MG63 (cell line): ENCODE measurements around the gene AREG. TPM values are rescaled to one million over a fixed set of nuclear protein-coding genes. Genes with fewer than 3 reads are reported as not detected.
A peak's percentile ranks its signal among the peaks of the same experiment; 100 is the strongest.
"Not testable (repeated sequence)": the region's sequence is repeated elsewhere in the genome, so short reads cannot be mapped to it uniquely, and the experiment has no call there.

Experiments
- DNase-seq: peaks from one replicate; pipeline ENCODE4 v3.0.0-alpha.2; 2020
- H3K27me3 ChIP-seq: fragments of 250-450 bp; sonication (Bioruptor Pico); 2 replicates; pipeline ENCODE4 v1.5.1; 2020; ENCODE audit warnings: mild to moderate bottlenecking, moderate library complexity
- H3K36me3 ChIP-seq: fragments of 250-450 bp; sonication (Bioruptor Pico); 2 replicates; pipeline ENCODE4 v1.5.1; 2020; ENCODE audit warnings: mild to moderate bottlenecking, moderate library complexity
- H3K4me3 ChIP-seq: fragments of 250-450 bp; sonication (Bioruptor Pico); 2 replicates; pipeline ENCODE4 v1.5.1; 2020; ENCODE audit warnings: mild to moderate bottlenecking, moderate library complexity
- H3K9me3 ChIP-seq: fragments of 250-450 bp; sonication (Bioruptor Pico); 2 replicates; pipeline ENCODE4 v1.5.1; 2020; ENCODE audit warnings: mild to moderate bottlenecking, moderate library complexity
- total RNA-seq: library from RNA; depleted of rRNA; stranded (reverse); fragments of >200 nt; shearing (Covaris generic); gene quantifications from 2 replicates; pipeline ENCODE4 v1.2.3, GENCODE V29; 2014; ENCODE audit warnings: low replicate concordance; rRNA removed

The AREG gene, protein sequence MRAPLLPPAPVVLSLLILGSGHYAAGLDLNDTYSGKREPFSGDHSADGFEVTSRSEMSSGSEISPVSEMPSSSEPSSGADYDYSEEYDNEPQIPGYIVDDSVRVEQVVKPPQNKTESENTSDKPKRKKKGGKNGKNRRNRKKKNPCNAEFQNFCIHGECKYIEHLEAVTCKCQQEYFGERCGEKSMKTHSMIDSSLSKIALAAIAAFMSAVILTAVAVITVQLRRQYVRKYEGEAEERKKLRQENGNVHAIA
- not detected in 2 replicates for total RNA-seq

GRCh38 chr4:74444891-74445642, at the start of gene AREG:
AREG (plus strand) TSS chr4:74445136; CDS start chr4:74445346, 210 bp downstream.
- H3K9me3 ChIP-seq = no peaks in the 10 kb centered on the region
- DNase-seq = peak; percentile 50
- no peaks in the 10 kb centered on the region for H3K27me3 ChIP-seq
- peak within 1 kb of the TSS; percentile 52 for H3K4me3 ChIP-seq
- H3K36me3 ChIP-seq = no peaks in the 10 kb centered on the region

GRCh38 chr4:74395633-74396032, 49.3 kb upstream of the AREG start:
- Histone ChIP-seq H3K36me3 (no peaks in the 10 kb centered on the region), H3K9me3 (no peaks in the 10 kb centered on the region), H3K4me3 (no peak overlapping the region), H3K27me3 (no peaks in the 10 kb centered on the region)
- no peak for DNase-seq

DNA sequence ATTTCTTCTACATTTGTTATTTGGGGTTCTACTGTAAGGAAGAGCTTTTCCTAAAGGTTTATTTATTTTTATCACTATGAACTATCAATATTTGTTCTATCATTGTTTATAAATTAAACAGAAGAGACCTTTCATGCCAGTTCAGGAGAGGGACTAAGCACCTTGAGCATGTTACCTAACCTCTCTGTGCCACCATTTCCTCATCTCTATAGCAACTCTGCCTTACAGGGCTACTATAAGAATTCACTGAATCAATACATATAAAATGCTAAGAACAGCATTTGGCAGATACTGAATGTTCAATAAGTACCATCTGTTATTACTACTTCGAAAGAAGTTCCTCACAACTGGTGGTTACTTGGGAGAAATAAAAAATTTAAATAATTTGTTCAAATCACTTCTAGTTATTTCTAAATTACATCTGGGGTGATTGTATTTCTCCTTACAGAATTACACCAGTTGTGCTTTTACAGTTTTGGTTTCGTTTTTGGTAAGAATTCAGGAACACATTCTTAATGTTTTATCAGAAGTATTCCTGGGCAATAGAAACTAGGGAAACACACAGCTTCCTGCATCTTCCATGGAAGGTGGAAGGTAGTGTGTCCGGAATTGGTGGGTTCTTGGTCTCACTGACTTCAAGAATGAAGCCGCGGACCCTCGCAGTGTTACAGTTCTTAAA, 47.0 kb upstream of the AREG start:
- Histone ChIP-seq H3K36me3 (no peaks in the 10 kb centered on the region), H3K4me3 (peak overlapping the region; percentile 65), H3K9me3 (no peaks in the 10 kb centered on the region), H3K27me3 (no peaks in the 10 kb centered on the region)
- DNase-seq = no peak

GRCh38 chr4:74398894-74399589, 45.9 kb upstream of the AREG start:
- not testable (repeated sequence) for DNase-seq, H3K9me3 ChIP-seq, H3K4me3 ChIP-seq, H3K27me3 ChIP-seq, H3K36me3 ChIP-seq

DNA sequence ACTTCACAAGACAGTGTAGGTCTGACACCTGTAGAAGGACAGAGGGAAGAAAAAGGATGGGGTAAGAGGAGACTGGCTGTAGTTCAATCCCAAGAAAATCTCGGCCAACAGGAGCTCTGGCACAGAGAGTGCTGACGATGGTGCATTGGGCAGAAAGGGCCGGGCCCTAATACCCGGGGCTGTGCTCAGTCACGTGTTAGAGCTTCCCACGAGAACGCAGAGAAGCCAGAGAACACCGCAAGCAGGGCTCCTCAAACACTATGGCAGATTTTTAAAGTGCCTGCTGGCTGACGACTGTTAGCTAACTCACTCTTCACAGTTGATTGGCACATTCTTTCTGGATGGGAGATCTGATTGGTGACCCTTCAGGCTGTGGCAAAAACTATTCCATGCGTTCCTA, 44.5 kb upstream of the AREG start:
- no peak for DNase-seq
- H3K36me3 ChIP-seq = no peaks in the 10 kb centered on the region
- H3K9me3 ChIP-seq = no peaks in the 10 kb centered on the region
- H3K4me3 ChIP-seq = no peak overlapping the region
- H3K27me3 ChIP-seq = no peaks in the 10 kb centered on the region; the same call in 1 of the 2 replicates

DNA sequence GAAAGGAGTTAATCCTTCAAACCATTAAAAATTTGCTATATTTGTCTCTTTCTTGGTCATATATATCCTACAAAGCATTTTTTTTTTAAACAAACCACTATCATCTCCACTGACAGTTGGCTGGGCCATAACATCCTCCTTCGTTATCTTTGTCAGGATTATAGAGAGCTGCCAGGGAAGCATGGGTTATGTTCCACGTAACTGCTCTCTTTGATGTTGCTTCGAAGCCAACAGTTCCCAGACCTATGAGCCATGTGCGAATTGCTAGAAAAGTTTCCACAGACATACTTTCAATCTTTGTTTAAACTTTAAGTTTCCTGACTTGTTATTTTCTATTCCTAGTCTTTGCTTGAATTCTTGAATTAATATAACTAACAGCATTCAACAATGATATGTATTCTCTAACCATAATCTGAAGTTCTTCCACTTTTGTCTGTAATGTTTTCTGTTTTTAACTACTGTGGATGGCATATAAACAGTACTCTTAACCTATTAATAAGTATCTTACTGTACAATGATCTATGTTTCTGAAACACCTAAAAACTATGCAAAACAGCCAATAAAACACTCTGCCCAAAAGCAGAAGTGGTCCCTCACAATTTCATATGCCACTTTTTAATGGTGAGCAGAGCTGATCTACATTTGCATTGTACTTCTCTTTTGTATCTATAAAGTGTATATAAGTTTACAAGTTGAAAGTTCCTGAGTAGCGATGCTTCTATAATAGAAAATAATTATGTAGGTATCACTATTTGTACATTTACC, 42.1 kb upstream of the AREG start:
- Histone ChIP-seq H3K36me3 (no peaks in the 10 kb centered on the region), H3K4me3 (no peak overlapping the region), H3K9me3 (no peaks in the 10 kb centered on the region), H3K27me3 (no peaks in the 10 kb centered on the region; the same call in 1 of the 2 replicates)
- DNase-seq = no peak

- Histone ChIP-seq H3K9me3 (no peaks in the 10 kb centered on the region), H3K4me3 (no peak overlapping the region), H3K27me3 (no peaks in the 10 kb centered on the region; the same call in 1 of the 2 replicates), H3K36me3 (no peaks in the 10 kb centered on the region)
- no peak for DNase-seq
These were observed 37.0 kb upstream of the AREG start for GRCh38 chr4:74407891-74408290.

- Histone ChIP-seq H3K4me3 (no peak overlapping the region), H3K27me3 (no peaks in the 10 kb centered on the region), H3K36me3 (no peaks in the 10 kb centered on the region), H3K9me3 (no peaks in the 10 kb centered on the region)
- no peak for DNase-seq
These were observed 36.3 kb upstream of the AREG start for GRCh38 chr4:74408639-74409038.

DNA sequence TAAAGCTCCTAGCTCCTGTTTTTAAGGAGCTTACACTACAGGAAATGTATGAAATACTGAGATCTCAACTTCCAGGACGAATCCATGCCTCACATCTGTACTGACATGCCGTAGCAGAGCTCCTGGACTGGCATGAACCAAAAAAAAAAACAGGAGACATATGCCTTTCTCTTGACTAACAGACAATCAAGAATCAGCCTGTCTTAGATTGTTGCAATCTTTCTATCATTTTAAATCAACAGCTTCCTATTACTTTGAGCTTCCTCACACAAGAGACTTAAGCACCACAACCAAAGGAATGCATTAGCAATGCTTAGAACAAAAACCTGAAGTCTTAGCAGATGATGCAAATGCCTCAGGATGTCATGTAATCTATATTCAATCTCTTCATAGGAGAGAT, 34.7 kb upstream of the AREG start:
- H3K27me3 ChIP-seq = no peaks in the 10 kb centered on the region
- H3K36me3 ChIP-seq = no peaks in the 10 kb centered on the region
- H3K9me3 ChIP-seq = no peaks in the 10 kb centered on the region
- DNase-seq = no peak
- H3K4me3 ChIP-seq = no peak overlapping the region

DNA sequence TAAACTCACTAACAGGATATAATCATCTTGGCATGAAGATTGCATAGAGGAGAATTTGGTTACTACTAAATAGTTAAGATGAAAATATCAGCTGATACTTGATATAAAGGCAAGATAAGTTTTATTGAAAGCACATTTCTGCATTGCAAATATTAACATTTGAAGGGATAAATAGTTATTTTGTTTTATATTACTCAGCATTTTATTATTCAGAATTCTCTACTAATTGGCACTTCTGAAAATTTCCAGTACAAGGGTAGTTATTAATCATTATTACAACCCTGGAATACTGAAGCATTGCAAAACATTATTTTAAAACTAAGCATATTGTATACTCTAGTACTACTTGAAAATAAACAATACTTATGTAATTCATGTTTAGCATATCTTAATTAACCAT, 32.7 kb upstream of the AREG start:
- Histone ChIP-seq H3K27me3 (no peaks in the 10 kb centered on the region), H3K9me3 (no peaks in the 10 kb centered on the region), H3K4me3 (no peak overlapping the region), H3K36me3 (no peaks in the 10 kb centered on the region)
- DNase-seq = no peak

GRCh38 chr4:74413265-74413664, 31.7 kb upstream of the AREG start:
- no peak for DNase-seq
- Histone ChIP-seq H3K36me3 (no peaks in the 10 kb centered on the region), H3K9me3 (no peaks in the 10 kb centered on the region), H3K27me3 (no peaks in the 10 kb centered on the region), H3K4me3 (no peak overlapping the region)

GRCh38 chr4:74414149-74414809, 30.7 kb upstream of the AREG start:
- Histone ChIP-seq H3K9me3 (no peaks in the 10 kb centered on the region), H3K27me3 (no peaks in the 10 kb centered on the region), H3K36me3 (no peaks in the 10 kb centered on the region), H3K4me3 (no peak overlapping the region)
- no peak for DNase-seq

DNA sequence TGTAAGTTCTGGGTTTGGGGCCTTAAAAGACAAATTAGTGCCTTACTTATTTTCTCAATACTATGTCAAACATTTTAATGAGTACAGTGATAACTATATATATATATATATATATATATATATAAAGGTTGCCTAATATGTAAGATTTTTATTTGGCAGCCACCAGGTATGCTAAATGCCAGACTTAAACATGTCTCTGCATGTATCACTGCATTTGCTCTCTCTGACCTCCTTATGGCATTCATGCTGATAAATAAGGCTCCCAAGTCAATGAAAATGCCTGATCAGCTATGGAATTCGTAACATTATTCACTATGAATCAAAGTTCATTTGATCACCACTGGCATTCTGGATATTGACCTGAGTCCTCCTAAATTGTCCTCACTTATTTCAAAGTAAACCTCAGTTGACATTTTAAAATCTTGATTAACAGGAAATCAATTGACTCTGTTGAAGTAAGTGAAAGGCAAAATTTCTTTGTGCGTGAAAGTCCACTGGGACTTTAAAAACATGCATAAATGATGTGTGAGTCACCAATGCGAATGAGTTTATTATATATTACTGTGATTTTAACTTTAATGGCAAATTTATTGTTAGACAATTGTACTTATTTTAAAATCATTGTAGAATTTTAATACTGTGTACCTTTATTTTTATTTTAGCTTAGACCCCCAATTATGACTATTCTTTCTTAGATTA, 29.2 kb upstream of the AREG start:
- Histone ChIP-seq H3K27me3 (no peaks in the 10 kb centered on the region), H3K9me3 (no peaks in the 10 kb centered on the region), H3K4me3 (no peak overlapping the region), H3K36me3 (no peaks in the 10 kb centered on the region)
- no peak for DNase-seq

DNA sequence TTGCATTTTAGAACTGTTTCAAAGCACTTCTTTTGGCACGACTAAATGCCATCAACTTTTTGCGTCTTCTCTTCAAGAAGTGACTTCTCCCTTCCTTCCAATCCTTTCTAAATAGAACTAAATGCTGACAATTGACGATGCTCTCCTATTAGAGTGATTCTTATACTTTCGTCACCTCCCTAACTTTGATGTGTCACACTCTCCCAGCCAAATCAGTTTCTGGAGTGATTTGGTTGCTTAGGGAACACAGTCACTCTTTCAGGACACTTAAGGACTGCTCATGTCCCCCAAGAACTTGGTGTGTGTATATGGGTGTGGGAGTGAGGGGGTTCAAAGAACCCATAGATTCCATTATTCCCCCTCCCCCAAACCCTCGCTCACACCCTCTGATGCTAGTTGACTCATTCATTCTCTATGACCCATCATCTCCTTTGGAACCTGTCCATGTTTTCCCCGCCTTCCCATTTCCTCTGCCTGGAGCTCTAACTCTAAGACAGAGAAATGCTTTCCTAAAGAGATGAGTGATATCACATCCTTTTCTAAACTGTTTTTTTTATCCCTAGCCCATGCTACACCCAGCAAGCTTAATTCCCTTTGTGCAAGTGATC, 26.8 kb upstream of the AREG start:
- Histone ChIP-seq H3K27me3 (no peaks in the 10 kb centered on the region), H3K4me3 (no peak overlapping the region), H3K9me3 (no peaks in the 10 kb centered on the region), H3K36me3 (no peaks in the 10 kb centered on the region)
- peak; percentile 59 for DNase-seq

GRCh38 chr4:74420863-74421262, 24.1 kb upstream of the AREG start:
- no peaks in the 10 kb centered on the region for H3K36me3 ChIP-seq
- no peak overlapping the region for H3K4me3 ChIP-seq
- no peak for DNase-seq
- H3K27me3 ChIP-seq = no peaks in the 10 kb centered on the region
- no peaks in the 10 kb centered on the region for H3K9me3 ChIP-seq
